HepG2 (cell line): ENCODE results near the gene FAM163A. TPM values are rescaled to one million over a fixed set of nuclear protein-coding genes. Genes with fewer than 3 reads are reported as not detected.

Experiments
- ATAC-seq: fragments of 200-7000 bp; cut with Tn5 transposase; 3 replicates; pipeline ENCODE4 v1.9.1; 2020; ENCODE audit warnings: mild to moderate bottlenecking, moderate library complexity
- BruUV-seq: library from RNA; stranded (reverse); fragments of 400-500 nt; replicated peaks from 2 replicates; lab custom pipeline; 2021; lab: Mats Ljungman, UMichigan
- CTCF ChIA-PET: fragments of 300-600 bp; formaldehyde crosslinking; extraction: SDS; loops from one replicate; lab custom pipeline; 2021; ENCODE audit warnings: low total read pairs, inconsistent platforms, low intra/inter-chr PET ratio; lab: Yijun Ruan, JAX
- POLR2A ChIA-PET: fragments of 350-600 bp; sonication (Branson Sonifier 250); formaldehyde crosslinking; loops from one replicate; lab custom pipeline; 2020; ENCODE audit warnings: antibody characterized with exemption, inconsistent platforms; lab: Yijun Ruan, JAX
- DNase-seq: peaks from one replicate; pipeline ENCODE4 v3.0.0-alpha.2; 2015; ENCODE audit warnings: low spot score
- FAIRE-seq: peaks from 3 replicates; lab custom pipeline; 2011; peaks lifted over from hg19 to GRCh38; lab: Jason Lieb, UNC
- H2AFZ ChIP-seq: one replicate; pipeline ENCODE4 v1.6.1; 2011; ENCODE audit warnings: low read length, inconsistent platforms
- H3K27ac ChIP-seq: fragments of 300-600 bp; 3 replicates; pipeline ENCODE4 v1.8.0; 2011; ENCODE audit warnings: mixed run types, mild to moderate bottlenecking, mixed read lengths, low read length, inconsistent platforms; ENCODE audit not compliant: insufficient read depth; ENCODE audit errors: extremely low read length
- H3K27me3 ChIP-seq, 2 experiments: fragments of 200-600 bp in 1 of 2; 2 replicates in 1 of 2; 3 replicates in 1 of 2; pipeline versions ENCODE4 v1.6.0 to v1.8.0; 2011; ENCODE audit warnings: low read length in 2 of 2, mild to moderate bottlenecking in 2 of 2, moderate library complexity in 2 of 2, inconsistent platforms in 1 of 2; ENCODE audit not compliant: insufficient read depth in 2 of 2, control insufficient read depth in 1 of 2
- H3K36me3 ChIP-seq, 2 experiments: fragments of 200-600 bp in 1 of 2; replicated peaks in 1 of 2; 2 replicates in 1 of 2; 3 replicates in 1 of 2; pipeline versions ENCODE4 v1.5.1 to v1.8.0; 2011; ENCODE audit warnings: low read length in 2 of 2, inconsistent platforms in 1 of 2; ENCODE audit not compliant: insufficient read depth in 2 of 2, control insufficient read depth in 1 of 2
- H3K4me1 ChIP-seq: 2 replicates; pipeline ENCODE4 v1.5.1; 2012; ENCODE audit warnings: low read length, inconsistent platforms; ENCODE audit not compliant: insufficient read depth
- H3K4me2 ChIP-seq: 2 replicates; pipeline ENCODE4 v1.6.0; 2011; ENCODE audit warnings: low read depth, low read length, inconsistent platforms
- H3K4me3 ChIP-seq, 3 experiments: fragments of 200-600 bp in 1 of 3; sonication (generic), shearing (Covaris generic) in 1 of 3; replicated peaks in 1 of 3; 2 replicates each; pipeline ENCODE4 v1.5.1; 2011 to 2016; ENCODE audit warnings: low read length in 3 of 3, inconsistent platforms in 2 of 3, low read depth in 2 of 3, mild to moderate bottlenecking in 2 of 3, control low read depth in 1 of 3, mixed read lengths in 1 of 3; ENCODE audit not compliant: insufficient read depth in 1 of 3
- H3K79me2 ChIP-seq: one replicate; pipeline ENCODE4 v1.6.1; 2011; ENCODE audit warnings: low read length, inconsistent platforms; ENCODE audit not compliant: insufficient read depth
- H3K9ac ChIP-seq: 2 replicates; pipeline ENCODE4 v1.6.0; 2011; ENCODE audit warnings: mild to moderate bottlenecking, low read depth, low read length, inconsistent platforms; ENCODE audit not compliant: insufficient read depth
- H3K9me3 ChIP-seq: 2 replicates; pipeline ENCODE4 v1.5.1; 2012; ENCODE audit warnings: mild to moderate bottlenecking, low read length
- H4K20me1 ChIP-seq: 2 replicates; pipeline ENCODE4 v1.6.0; 2011; ENCODE audit warnings: inconsistent platforms, mild to moderate bottlenecking, low read length, moderate library complexity; ENCODE audit not compliant: insufficient read depth
- ERF ChIP-seq: IDR thresholded peaks from 2 replicates; pipeline ENCODE4 v1.6.1; 2018; ENCODE audit warnings: missing biosample characterization, missing genetic modification reagents
- IKZF1 ChIP-seq: fragments of 450-650 bp; IDR thresholded peaks from 2 replicates; pipeline ENCODE4 v1.7.1; 2016
- MXD4 ChIP-seq: IDR thresholded peaks from 2 replicates; pipeline ENCODE4 v1.6.1; 2016; ENCODE audit warnings: mild to moderate bottlenecking, missing biosample characterization, missing genetic modification reagents
- POLR2AphosphoS2 ChIP-seq: IDR thresholded peaks from 2 replicates; pipeline ENCODE4 v1.6.1; 2011; ENCODE audit warnings: low read depth, low read length, improper control_type of control experiment
- RFX5 ChIP-seq: IDR thresholded peaks from 2 replicates; pipeline ENCODE4 v1.6.1; 2011; ENCODE audit warnings: low read depth, low read length, improper control_type of control experiment
- RFXANK ChIP-seq: IDR thresholded peaks from 2 replicates; pipeline ENCODE4 v1.6.1; 2016
- SP5 ChIP-seq: IDR thresholded peaks from 2 replicates; pipeline ENCODE4 v1.6.1; 2016; ENCODE audit warnings: low read depth, borderline replicate concordance
- TMF1 ChIP-seq: sonication (generic); formaldehyde crosslinking; IDR thresholded peaks from 2 replicates; pipeline ENCODE4 v1.8.1; 2022; ENCODE audit warnings: low read depth, missing genetic modification reagents
- ZNF329 ChIP-seq: sonication (generic); formaldehyde crosslinking; IDR thresholded peaks from 2 replicates; pipeline ENCODE4 v1.9.0; 2021; ENCODE audit warnings: low read depth, mild to moderate bottlenecking, missing genetic modification reagents
- ZNF382 ChIP-seq: sonication (generic); formaldehyde crosslinking; IDR thresholded peaks from 2 replicates; pipeline ENCODE4 v1.5.0; 2020; ENCODE audit warnings: missing genetic modification reagents, mild to moderate bottlenecking, borderline replicate concordance
- WGBS: methylation state at CpG from one replicate; pipeline ENCODE4 v1.1.6; 2017; ENCODE audit warnings: low lambda C conversion rate; 5-methylcytosine and 5-hydroxymethylcytosine counted together
- in situ Hi-C: cut with HindIII; loops from 2 replicates; pipeline ENCODE4 v1.10.0; 2017; ENCODE audit warnings: low pct_unique_long_range_greater_than_20kb; ENCODE audit not compliant: extremely low pct_ligation_motif_present
- intact Hi-C: fragments of 100-400 bp; cut with micrococcal nuclease; formaldehyde crosslinking; loops from one replicate; pipeline ENCODE4 v1.10.0; 2022; ENCODE audit not compliant: unreplicated experiment
- polyA plus RNA-seq, 8 experiments: library from polyadenylated mRNA; depleted of rRNA in 3 of 8; stranded (reverse) in 7 of 8; unstranded in 1 of 8; fragments of >200 nt; fragmentation: Illumina TruSeq in 4 of 8; extraction: Trizol in 4 of 8; gene quantifications; 2 replicates each; pipeline versions ENCODE4 v1.2.1 to v1.2.3, GENCODE V29; 2011 to 2016; ENCODE audit warnings: low read depth in 4 of 8, missing spikeins in 1 of 8, mixed read lengths in 1 of 8; ENCODE audit not compliant: insufficient read depth in 1 of 8
- total RNA-seq, 5 experiments: library from RNA; depleted of rRNA; stranded (reverse); fragments of >200 nt; fragmentation: Illumina TruSeq; extraction: Trizol; gene quantifications; 2 replicates each; pipeline ENCODE4 v1.2.3, GENCODE V29; 2016; ENCODE audit warnings: low read depth in 1 of 5
- TF ChIP-seq, protein P1 (sequence below): sonication (generic); formaldehyde crosslinking; IDR thresholded peaks from 2 replicates; pipeline ENCODE4 v1.4.0; 2020; ENCODE audit warnings: missing genetic modification reagents

FAM163A gene
- total and polyA plus RNA-seq, 2 of the 13 experiments (the other 11 are each of a cell fraction or from before 2014, with no cell fraction given) = not detected

DNA sequence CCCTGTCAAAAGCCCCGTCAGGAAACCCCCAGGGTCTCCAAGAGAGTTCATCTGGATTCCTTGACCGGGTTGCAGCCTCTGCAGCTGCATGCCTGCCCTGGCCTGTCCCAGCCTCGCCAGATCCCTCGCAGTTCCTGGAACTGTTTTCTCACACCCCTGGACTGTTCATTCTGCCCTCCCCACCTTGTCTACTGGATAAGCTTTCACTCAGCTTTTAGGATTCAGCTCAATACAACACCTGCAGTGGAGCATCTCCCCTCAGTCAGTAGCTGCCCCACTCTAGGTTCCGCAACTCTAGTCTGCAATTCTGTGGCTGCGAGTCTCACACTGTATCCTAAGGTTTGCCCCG, 67.2 kb downstream of the FAM163A start:
- no peak for TF ChIP-seq ERF (CRISPR knock-in tag)
- TF ChIP-seq POLR2AphosphoS2 = no peak
- TF ChIP-seq RFX5 = no peak
- TF ChIP-seq, protein P1, sequence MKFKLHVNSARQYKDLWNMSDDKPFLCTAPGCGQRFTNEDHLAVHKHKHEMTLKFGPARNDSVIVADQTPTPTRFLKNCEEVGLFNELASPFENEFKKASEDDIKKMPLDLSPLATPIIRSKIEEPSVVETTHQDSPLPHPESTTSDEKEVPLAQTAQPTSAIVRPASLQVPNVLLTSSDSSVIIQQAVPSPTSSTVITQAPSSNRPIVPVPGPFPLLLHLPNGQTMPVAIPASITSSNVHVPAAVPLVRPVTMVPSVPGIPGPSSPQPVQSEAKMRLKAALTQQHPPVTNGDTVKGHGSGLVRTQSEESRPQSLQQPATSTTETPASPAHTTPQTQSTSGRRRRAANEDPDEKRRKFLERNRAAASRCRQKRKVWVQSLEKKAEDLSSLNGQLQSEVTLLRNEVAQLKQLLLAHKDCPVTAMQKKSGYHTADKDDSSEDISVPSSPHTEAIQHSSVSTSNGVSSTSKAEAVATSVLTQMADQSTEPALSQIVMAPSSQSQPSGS (CRISPR knock-in tag) = no peak
- no peak for TF ChIP-seq MXD4 (CRISPR knock-in tag)
- TF ChIP-seq SP5 (CRISPR knock-in tag) = no peak
- TF ChIP-seq TMF1 (CRISPR knock-in tag) = no peak
- TF ChIP-seq RFXANK = no peak
- TF ChIP-seq ZNF329 (CRISPR knock-in tag) = no peak
- no peak for TF ChIP-seq ZNF382 (CRISPR knock-in tag)
- TF ChIP-seq IKZF1 = no peak
- TF ChIP-seq, all 625 proteins: peak for 0
- no peak overlapping the region for H2AFZ ChIP-seq

More for the DNA sequence above, 67.2 kb downstream of the FAM163A start:
- H3K4me1 ChIP-seq = peaks cover 21% of the 10 kb centered on the region
- WGBS = 23% methylated on average over 7 of the region's 7 CpGs
- intact Hi-C loops = loop anchor here (1.0 kb wide), 1 partner anchor 104 kb away; no protein-coding TSS in a partner anchor
- FAIRE-seq (no peak), ATAC-seq (no peak), DNase-seq (no peak)
- ChIA-PET CTCF (interaction anchor here (1.4 to 3.3 kb wide), 2 partner anchors 100 to 104 kb away, joined by 4 to 43 read pairs; no protein-coding TSS in a partner anchor), POLR2A (no interaction called here)
- no peak overlapping the region for H3K9ac ChIP-seq
- no peaks in the 10 kb centered on the region for H4K20me1 ChIP-seq
- in situ Hi-C loops = no loop called here
- H3K36me3 ChIP-seq = no peaks in the 10 kb centered on the region
- H3K4me3 ChIP-seq = no peak overlapping the region
- no TSS peak for BruUV-seq
- H3K27me3 ChIP-seq = peaks cover 16 to 53% of the 10 kb centered on the region in 2 experiments; a peak in 4 of 5 replicates
- H3K27ac ChIP-seq = no peak overlapping the region
- H3K79me2 ChIP-seq = no peaks in the 10 kb centered on the region
- no peak overlapping the region for H3K4me2 ChIP-seq
- no peaks in the 10 kb centered on the region for H3K9me3 ChIP-seq
